ENCODE measurements around the gene DCST1.

Gene DCST1

DNA sequence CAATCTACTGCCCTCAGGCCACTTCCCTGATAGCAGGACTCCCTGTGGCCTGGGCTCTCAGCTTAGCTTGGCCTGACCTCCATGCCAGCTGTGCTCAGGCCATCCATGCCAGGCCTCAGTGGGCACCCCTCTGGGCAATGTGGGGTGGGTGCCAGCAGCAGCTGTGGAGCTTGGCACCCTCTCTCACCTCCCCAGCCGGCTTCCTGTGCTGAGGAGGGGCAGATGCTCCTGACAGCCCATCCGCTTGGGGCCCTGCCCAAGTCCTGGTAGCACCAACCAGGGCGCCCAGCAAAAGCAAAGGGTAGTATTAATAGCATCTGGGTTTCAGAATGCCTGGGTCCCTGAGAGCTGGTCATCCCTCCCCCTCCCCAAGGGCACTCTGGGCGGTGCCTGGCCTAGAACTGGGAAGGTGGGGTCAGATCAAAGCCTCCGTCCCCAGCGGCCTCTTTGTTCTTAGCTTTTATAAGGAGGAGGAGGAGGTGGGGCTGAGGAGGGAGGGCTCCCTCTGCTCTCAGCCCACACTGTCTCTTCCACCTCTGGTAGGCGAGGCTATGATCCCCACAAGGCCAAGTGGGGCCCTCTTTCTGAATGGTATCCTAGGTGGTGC, 36.0 kb downstream of the DCST1 start:
- TF ChIP-seq ZNF70 (CRISPR knock-in tag; IDR thresholded peaks at IDR 0.05) = no peak
- TF ChIP-seq, protein P1, sequence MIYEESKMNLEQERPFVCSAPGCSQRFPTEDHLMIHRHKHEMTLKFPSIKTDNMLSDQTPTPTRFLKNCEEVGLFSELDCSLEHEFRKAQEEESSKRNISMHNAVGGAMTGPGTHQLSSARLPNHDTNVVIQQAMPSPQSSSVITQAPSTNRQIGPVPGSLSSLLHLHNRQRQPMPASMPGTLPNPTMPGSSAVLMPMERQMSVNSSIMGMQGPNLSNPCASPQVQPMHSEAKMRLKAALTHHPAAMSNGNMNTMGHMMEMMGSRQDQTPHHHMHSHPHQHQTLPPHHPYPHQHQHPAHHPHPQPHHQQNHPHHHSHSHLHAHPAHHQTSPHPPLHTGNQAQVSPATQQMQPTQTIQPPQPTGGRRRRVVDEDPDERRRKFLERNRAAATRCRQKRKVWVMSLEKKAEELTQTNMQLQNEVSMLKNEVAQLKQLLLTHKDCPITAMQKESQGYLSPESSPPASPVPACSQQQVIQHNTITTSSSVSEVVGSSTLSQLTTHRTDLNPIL (CRISPR knock-in tag; IDR thresholded peaks at IDR 0.05; ENCODE audit: low read depth) = no peak
- TF ChIP-seq ZFP3 (CRISPR knock-in tag; IDR thresholded peaks at IDR 0.05) = no peak
- no peak for TF ChIP-seq ESRRG (CRISPR knock-in tag; IDR thresholded peaks at IDR 0.05)
- TF ChIP-seq RARB (CRISPR knock-in tag; IDR thresholded peaks at IDR 0.05) = no peak
- TF ChIP-seq ZFP30 (CRISPR knock-in tag; IDR thresholded peaks at IDR 0.05) = no peak
- no peak for TF ChIP-seq ARNTL (CRISPR knock-in tag; IDR thresholded peaks at IDR 0.05; ENCODE audit: borderline replicate concordance, low read depth)
- no peak for TF ChIP-seq CSDC2 (CRISPR knock-in tag; IDR thresholded peaks at IDR 0.05)
- TF ChIP-seq OSR1 (CRISPR knock-in tag; IDR thresholded peaks at IDR 0.05) = no peak
- TF ChIP-seq ISL1 (CRISPR knock-in tag; IDR thresholded peaks at IDR 0.05) = no peak
- no peak for TF ChIP-seq POU6F1 (CRISPR knock-in tag; IDR thresholded peaks at IDR 0.05; ENCODE audit: borderline replicate concordance, low read depth)
- no peak for TF ChIP-seq ZNF565 (CRISPR knock-in tag; conservative IDR thresholded peaks at IDR 0.05; ENCODE audit: low read depth)
- TF ChIP-seq ZNF8 (CRISPR knock-in tag; IDR thresholded peaks at IDR 0.05) = no peak
- no peak for TF ChIP-seq SNAI2 (CRISPR knock-in tag; IDR thresholded peaks at IDR 0.05)
- TF ChIP-seq TSHZ2 (CRISPR knock-in tag; IDR thresholded peaks at IDR 0.05) = no peak
- no peak for TF ChIP-seq ZC3H10 (CRISPR knock-in tag; IDR thresholded peaks at IDR 0.05)

DNA sequence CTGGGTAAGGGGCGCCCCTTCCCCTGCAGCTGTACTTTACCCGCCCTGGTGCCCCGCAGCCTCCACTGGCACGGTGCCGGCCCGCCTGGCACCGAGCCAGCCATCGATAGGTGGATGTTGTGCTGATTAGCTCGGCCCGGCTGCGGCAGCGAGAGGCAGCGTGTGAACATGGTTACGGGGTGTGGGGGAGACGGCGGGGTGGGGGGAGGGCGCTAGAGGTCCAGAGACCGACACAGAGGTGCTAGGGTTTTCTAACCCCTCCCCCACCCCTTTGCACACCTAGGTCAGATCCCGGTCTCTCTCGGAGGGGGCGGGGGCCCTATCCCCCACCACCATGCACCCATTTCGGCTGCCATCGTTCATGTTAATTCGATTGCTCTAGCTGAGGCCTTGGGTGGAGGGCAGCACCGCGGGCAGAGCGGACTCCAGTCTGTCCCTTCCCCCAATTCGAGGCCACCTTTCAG, 36.6 kb downstream of the DCST1 start:
- no peak for ATAC-seq
- TF ChIP-seq ZNF565 (CRISPR knock-in tag; conservative IDR thresholded peaks at IDR 0.05; ENCODE audit: low read depth) = no peak
- no peak for TF ChIP-seq ZNF70 (CRISPR knock-in tag; IDR thresholded peaks at IDR 0.05)
- TF ChIP-seq TCF4 (CRISPR knock-in tag; IDR thresholded peaks at IDR 0.05; ENCODE audit: borderline replicate concordance) = no peak
- TF ChIP-seq, protein P2, sequence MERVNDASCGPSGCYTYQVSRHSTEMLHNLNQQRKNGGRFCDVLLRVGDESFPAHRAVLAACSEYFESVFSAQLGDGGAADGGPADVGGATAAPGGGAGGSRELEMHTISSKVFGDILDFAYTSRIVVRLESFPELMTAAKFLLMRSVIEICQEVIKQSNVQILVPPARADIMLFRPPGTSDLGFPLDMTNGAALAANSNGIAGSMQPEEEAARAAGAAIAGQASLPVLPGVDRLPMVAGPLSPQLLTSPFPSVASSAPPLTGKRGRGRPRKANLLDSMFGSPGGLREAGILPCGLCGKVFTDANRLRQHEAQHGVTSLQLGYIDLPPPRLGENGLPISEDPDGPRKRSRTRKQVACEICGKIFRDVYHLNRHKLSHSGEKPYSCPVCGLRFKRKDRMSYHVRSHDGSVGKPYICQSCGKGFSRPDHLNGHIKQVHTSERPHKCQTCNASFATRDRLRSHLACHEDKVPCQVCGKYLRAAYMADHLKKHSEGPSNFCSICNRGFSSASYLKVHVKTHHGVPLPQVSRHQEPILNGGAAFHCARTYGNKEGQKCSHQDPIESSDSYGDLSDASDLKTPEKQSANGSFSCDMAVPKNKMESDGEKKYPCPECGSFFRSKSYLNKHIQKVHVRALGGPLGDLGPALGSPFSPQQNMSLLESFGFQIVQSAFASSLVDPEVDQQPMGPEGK (CRISPR knock-in tag; IDR thresholded peaks at IDR 0.05; ENCODE audit: borderline replicate concordance) = no peak
- TF ChIP-seq OSR1 (CRISPR knock-in tag; IDR thresholded peaks at IDR 0.05) = no peak
- no peak for TF ChIP-seq ESRRG (CRISPR knock-in tag; IDR thresholded peaks at IDR 0.05)
- TF ChIP-seq ZFP30 (CRISPR knock-in tag; IDR thresholded peaks at IDR 0.05) = no peak
- no peak for TF ChIP-seq SNAI2 (CRISPR knock-in tag; IDR thresholded peaks at IDR 0.05)
- TF ChIP-seq PPARA (CRISPR knock-in tag; IDR thresholded peaks at IDR 0.05; ENCODE audit: borderline replicate concordance) = no peak
- TF ChIP-seq GLIS3 (CRISPR knock-in tag; IDR thresholded peaks at IDR 0.05) = no peak
- no peak for TF ChIP-seq RARB (CRISPR knock-in tag; IDR thresholded peaks at IDR 0.05)
- no peak for TF ChIP-seq ZFP3 (CRISPR knock-in tag; IDR thresholded peaks at IDR 0.05)
- no peak for TF ChIP-seq CSDC2 (CRISPR knock-in tag; IDR thresholded peaks at IDR 0.05)
- no peak for TF ChIP-seq BACH2 (CRISPR knock-in tag; IDR thresholded peaks at IDR 0.05; ENCODE audit: borderline replicate concordance)
- no peak for TF ChIP-seq CSRNP3 (CRISPR knock-in tag; IDR thresholded peaks at IDR 0.05)
- TF ChIP-seq TSHZ2 (CRISPR knock-in tag; IDR thresholded peaks at IDR 0.05) = no peak

More for the DNA sequence above, 36.0 kb downstream of the DCST1 start:
- no peak for ATAC-seq

All from SK-N-SH treated with all-trans-retinoic acid at 6 μM for 48 hours (cell line).